MCF 10A (cell line): ENCODE data around the gene SPACA7. TPM values are rescaled to one million over a fixed set of nuclear protein-coding genes. Genes with fewer than 3 reads are reported as not detected.

Experiments
- BruUV-seq: library from RNA; stranded (reverse); fragments of 400-500 nt; replicated peaks from 2 replicates; lab custom pipeline; 2021; lab: Mats Ljungman, UMichigan
- CTCF ChIA-PET: fragments of 300-600 bp; sonication (Branson Sonifier 250); formaldehyde crosslinking; extraction: SDS; loops from one replicate; lab custom pipeline; 2021; ENCODE audit warnings: antibody characterized with exemption, inconsistent platforms; lab: Yijun Ruan, JAX
- POLR2A ChIA-PET: fragments of 300-600, 350-650 bp; sonication (Branson Sonifier 250); formaldehyde crosslinking; extraction: SDS; loops from one replicate; lab custom pipeline; 2020; ENCODE audit warnings: antibody characterized with exemption, inconsistent platforms; lab: Yijun Ruan, JAX
- DNase-seq: peaks from one replicate; pipeline ENCODE4 v3.0.0-alpha.2; 2018; ENCODE audit not compliant: unreplicated experiment
- H3K27ac Mint-ChIP-seq: one replicate; pipeline ENCODE4 v1.8.0; 2022; ENCODE audit warnings: mild to moderate bottlenecking, low read depth, mixed read lengths; ENCODE audit not compliant: unreplicated experiment
- H3K27me3 Mint-ChIP-seq: one replicate; pipeline ENCODE4 v1.8.0; 2022; ENCODE audit warnings: mixed read lengths; ENCODE audit not compliant: insufficient read depth, unreplicated experiment
- H3K36me3 Mint-ChIP-seq: one replicate; pipeline ENCODE4 v1.8.0; 2022; ENCODE audit warnings: mild to moderate bottlenecking, moderate library complexity, mixed read lengths; ENCODE audit not compliant: insufficient read depth, unreplicated experiment
- H3K4me1 Mint-ChIP-seq: one replicate; pipeline ENCODE4 v1.8.0; 2022; ENCODE audit warnings: mixed read lengths; ENCODE audit not compliant: insufficient read depth, unreplicated experiment
- H3K4me3 Mint-ChIP-seq: one replicate; pipeline ENCODE4 v1.8.0; 2022; ENCODE audit warnings: mild to moderate bottlenecking, moderate library complexity, mixed read lengths; ENCODE audit not compliant: unreplicated experiment
- H3K9me3 Mint-ChIP-seq: one replicate; pipeline ENCODE4 v1.8.0; 2022; ENCODE audit warnings: mixed read lengths; ENCODE audit not compliant: unreplicated experiment
- intact Hi-C: fragments of 100-400 bp; cut with micrococcal nuclease; formaldehyde crosslinking; loops from 2 replicates; pipeline ENCODE4 v1.14.1; 2022
- total RNA-seq: library from RNA; stranded (reverse); gene quantifications from 2 replicates; pipeline ENCODE4 v1.2.3, GENCODE V29; 2022
- TF ChIP-seq, protein P1 (sequence below): fragments of 200-600 bp; IDR thresholded peaks from one replicate; pipeline ENCODE4 v1.8.0; 2022; ENCODE audit warnings: antibody characterized with exemption, mild to moderate bottlenecking; ENCODE audit not compliant: unreplicated experiment

SPACA7 gene
- total RNA-seq, 1 experiment from 2014 or later = not detected

DNA sequence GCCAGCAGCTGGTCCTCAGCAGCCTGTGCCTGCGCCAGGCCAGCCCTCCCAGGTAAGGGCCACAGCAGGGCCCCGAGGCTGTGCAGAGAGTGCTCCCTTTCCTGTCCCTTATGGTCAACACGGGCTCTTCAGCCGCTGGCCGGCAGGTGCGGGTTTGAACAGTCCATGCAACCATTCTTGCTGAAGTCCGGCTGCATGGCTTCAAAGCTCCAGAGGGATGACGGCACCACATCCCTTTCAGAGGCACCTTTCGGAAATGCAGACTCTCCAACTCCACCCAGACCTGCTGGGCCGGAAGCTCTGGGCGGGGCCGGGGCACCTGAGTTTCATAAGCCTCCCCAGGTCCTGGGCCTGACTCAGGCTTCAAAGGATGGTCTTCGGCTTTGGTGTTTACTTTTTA lies 81.3 kb downstream of the SPACA7 start:
- intact Hi-C loops = no loop called here
- POLR2A ChIA-PET = no interaction called here

DNA sequence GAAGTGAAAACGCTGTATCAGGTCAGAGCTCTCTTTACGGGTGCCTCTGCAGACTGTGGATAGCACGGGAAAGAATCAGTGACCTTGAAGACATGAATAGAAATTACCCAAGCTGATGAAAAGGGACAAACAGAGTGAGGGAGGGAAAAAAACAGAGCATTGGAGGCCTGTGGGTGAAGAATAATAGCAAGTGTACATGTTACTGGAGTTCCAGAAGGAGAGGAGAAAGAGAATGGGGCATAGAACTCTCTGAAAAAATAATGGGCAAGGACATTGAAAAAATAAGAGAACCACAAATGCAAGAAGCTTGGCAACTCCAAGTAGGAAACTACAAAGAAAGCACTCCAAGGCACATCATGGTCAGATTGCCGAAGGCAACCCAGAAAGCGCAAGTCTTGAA lies 86.3 kb downstream of the SPACA7 start:
- no peak for DNase-seq
- Mint-ChIP-seq H3K9me3 (peaks cover 26% of the 10 kb centered on the region), H3K4me3 (no peak overlapping the region), H3K27me3 (no peaks in the 10 kb centered on the region), H3K27ac (no peak overlapping the region), H3K4me1 (no peaks in the 10 kb centered on the region), H3K36me3 (no peaks in the 10 kb centered on the region)
- BruUV-seq = no TSS peak
- intact Hi-C loops = no loop called here
- POLR2A ChIA-PET = no interaction called here
- TF ChIP-seq, protein P1, sequence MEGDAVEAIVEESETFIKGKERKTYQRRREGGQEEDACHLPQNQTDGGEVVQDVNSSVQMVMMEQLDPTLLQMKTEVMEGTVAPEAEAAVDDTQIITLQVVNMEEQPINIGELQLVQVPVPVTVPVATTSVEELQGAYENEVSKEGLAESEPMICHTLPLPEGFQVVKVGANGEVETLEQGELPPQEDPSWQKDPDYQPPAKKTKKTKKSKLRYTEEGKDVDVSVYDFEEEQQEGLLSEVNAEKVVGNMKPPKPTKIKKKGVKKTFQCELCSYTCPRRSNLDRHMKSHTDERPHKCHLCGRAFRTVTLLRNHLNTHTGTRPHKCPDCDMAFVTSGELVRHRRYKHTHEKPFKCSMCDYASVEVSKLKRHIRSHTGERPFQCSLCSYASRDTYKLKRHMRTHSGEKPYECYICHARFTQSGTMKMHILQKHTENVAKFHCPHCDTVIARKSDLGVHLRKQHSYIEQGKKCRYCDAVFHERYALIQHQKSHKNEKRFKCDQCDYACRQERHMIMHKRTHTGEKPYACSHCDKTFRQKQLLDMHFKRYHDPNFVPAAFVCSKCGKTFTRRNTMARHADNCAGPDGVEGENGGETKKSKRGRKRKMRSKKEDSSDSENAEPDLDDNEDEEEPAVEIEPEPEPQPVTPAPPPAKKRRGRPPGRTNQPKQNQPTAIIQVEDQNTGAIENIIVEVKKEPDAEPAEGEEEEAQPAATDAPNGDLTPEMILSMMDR = no peak
- CTCF ChIA-PET = interaction anchor here (0.6 to 0.8 kb wide), 2 partner anchors 9 to 42 kb away, joined by 3 read pairs; no protein-coding TSS in a partner anchor

More for the DNA sequence above, 81.3 kb downstream of the SPACA7 start:
- DNase-seq = no peak
- H3K27ac Mint-ChIP-seq = no peak overlapping the region
- no peak overlapping the region for H3K4me3 Mint-ChIP-seq
- no peaks in the 10 kb centered on the region for H3K36me3 Mint-ChIP-seq
- peaks cover 28% of the 10 kb centered on the region for H3K9me3 Mint-ChIP-seq
- no peaks in the 10 kb centered on the region for H3K4me1 Mint-ChIP-seq
- TF ChIP-seq, protein P1 = no peak
- H3K27me3 Mint-ChIP-seq = no peaks in the 10 kb centered on the region
- CTCF ChIA-PET = no interaction called here
- BruUV-seq = no TSS peak

DNA sequence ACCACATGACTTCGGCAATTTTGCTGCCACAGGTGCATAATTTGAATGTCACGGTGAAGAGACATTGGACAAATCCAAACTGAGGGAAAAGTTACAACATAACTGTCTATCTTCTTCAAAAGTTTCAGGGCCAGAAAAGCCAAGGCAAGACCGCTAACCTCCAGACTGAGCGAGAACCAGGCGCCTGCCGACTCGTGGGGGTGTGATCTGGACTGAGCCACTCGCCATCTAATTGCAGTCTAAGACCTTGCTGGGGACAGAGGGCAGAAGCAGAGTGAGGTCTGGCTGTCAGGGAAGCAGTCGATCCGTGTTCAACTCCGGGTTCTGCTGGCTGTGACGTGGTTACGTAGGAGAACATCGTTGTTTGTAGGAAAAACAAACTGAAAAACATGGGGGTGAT lies 88.6 kb downstream of the SPACA7 start:
- TF ChIP-seq, protein P1 = no peak
- ChIA-PET CTCF (interaction anchor here (0.9 kb wide), 1 partner anchor 21 kb away, joined by 3 read pairs; no protein-coding TSS in a partner anchor), POLR2A (no interaction called here)
- Mint-ChIP-seq H3K27ac (no peak overlapping the region), H3K4me3 (no peak overlapping the region), H3K36me3 (no peaks in the 10 kb centered on the region), H3K4me1 (no peaks in the 10 kb centered on the region), H3K27me3 (no peaks in the 10 kb centered on the region), H3K9me3 (peaks cover 12% of the 10 kb centered on the region)
- intact Hi-C loops = no loop called here
- DNase-seq = no peak
- no TSS peak for BruUV-seq

DNA sequence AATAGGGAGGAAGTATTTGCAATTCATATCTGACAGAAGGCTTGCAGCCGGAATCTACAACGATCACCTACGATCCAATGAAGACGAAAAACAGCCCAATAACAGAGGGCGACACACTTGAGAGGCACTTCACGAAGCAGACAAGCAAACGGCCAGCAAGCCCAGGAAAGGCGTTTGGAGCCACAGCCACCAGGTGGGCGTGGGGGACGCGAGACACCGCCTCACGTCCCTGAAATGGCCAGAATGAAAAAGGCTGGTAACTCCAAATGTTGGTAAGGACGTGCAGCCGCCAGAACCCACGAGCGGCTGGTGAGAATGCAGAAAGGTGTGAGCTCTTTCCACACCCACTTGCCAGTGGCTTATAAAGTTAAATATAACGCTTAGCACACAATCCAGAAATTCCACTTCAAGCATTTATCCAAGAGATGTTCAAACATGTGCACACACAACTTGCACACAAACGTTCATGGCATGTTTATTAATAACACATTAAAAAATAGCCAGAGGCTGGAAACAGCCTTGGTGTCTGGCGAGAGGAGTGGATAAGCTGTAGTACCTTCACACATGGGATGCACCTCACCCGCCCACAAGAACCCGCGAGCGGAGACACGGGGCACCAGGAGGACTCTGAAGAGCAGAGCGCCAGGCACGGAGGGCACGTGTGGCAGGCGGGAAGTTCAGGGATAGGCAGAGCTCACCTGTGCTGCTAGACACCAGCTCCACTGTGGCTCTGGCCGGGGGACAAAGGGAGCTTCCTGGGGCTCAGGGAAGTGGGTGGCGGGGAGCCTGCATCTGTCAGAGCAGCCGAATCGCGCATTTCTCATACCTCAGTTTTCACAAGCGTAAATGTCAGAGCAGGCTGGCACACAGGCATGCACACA lies 89.3 kb downstream of the SPACA7 start:
- no peak overlapping the region for H3K4me3 Mint-ChIP-seq
- ChIA-PET CTCF (interaction anchor here (0.9 kb wide), 1 partner anchor 22 kb away, joined by 3 read pairs; no protein-coding TSS in a partner anchor), POLR2A (no interaction called here)
- H3K27ac Mint-ChIP-seq = no peak overlapping the region
- peaks cover 9% of the 10 kb centered on the region for H3K9me3 Mint-ChIP-seq
- no peaks in the 10 kb centered on the region for H3K36me3 Mint-ChIP-seq
- no peaks in the 10 kb centered on the region for H3K4me1 Mint-ChIP-seq
- no TSS peak for BruUV-seq
- intact Hi-C loops = no loop called here
- no peak for DNase-seq
- TF ChIP-seq, protein P1 = no peak
- no peaks in the 10 kb centered on the region for H3K27me3 Mint-ChIP-seq
